HepG2 (cell line): ENCODE results near the gene CDC42SE2. TPM values are rescaled to one million over a fixed set of nuclear protein-coding genes. Genes with fewer than 3 reads are reported as not detected.

Experiments used
- ATAC-seq: fragments of 200-7000 bp; cut with Tn5 transposase; 3 replicates; pipeline ENCODE4 v1.9.1; 2020; ENCODE audit warnings: mild to moderate bottlenecking, moderate library complexity
- BruUV-seq: library from RNA; stranded (reverse); fragments of 400-500 nt; replicated peaks from 2 replicates; lab custom pipeline; 2021; lab: Mats Ljungman, UMichigan
- CTCF ChIA-PET: fragments of 300-600 bp; formaldehyde crosslinking; extraction: SDS; loops from one replicate; lab custom pipeline; 2021; ENCODE audit warnings: low total read pairs, inconsistent platforms, low intra/inter-chr PET ratio; lab: Yijun Ruan, JAX
- POLR2A ChIA-PET: fragments of 350-600 bp; sonication (Branson Sonifier 250); formaldehyde crosslinking; loops from one replicate; lab custom pipeline; 2020; ENCODE audit warnings: antibody characterized with exemption, inconsistent platforms; lab: Yijun Ruan, JAX
- DNase-seq: peaks from one replicate; pipeline ENCODE4 v3.0.0-alpha.2; 2015; ENCODE audit warnings: low spot score
- FAIRE-seq: peaks from 3 replicates; lab custom pipeline; 2011; peaks lifted over from hg19 to GRCh38; lab: Jason Lieb, UNC
- H2AFZ ChIP-seq: one replicate; pipeline ENCODE4 v1.6.1; 2011; ENCODE audit warnings: low read length, inconsistent platforms
- H3K27ac ChIP-seq: fragments of 300-600 bp; 3 replicates; pipeline ENCODE4 v1.8.0; 2011; ENCODE audit warnings: mixed run types, mild to moderate bottlenecking, mixed read lengths, low read length, inconsistent platforms; ENCODE audit not compliant: insufficient read depth; ENCODE audit errors: extremely low read length
- H3K27me3 ChIP-seq, 2 experiments: fragments of 200-600 bp in 1 of 2; 2 replicates in 1 of 2; 3 replicates in 1 of 2; pipeline versions ENCODE4 v1.6.0 to v1.8.0; 2011; ENCODE audit warnings: low read length in 2 of 2, mild to moderate bottlenecking in 2 of 2, moderate library complexity in 2 of 2, inconsistent platforms in 1 of 2; ENCODE audit not compliant: insufficient read depth in 2 of 2, control insufficient read depth in 1 of 2
- H3K36me3 ChIP-seq, 2 experiments: fragments of 200-600 bp in 1 of 2; replicated peaks in 1 of 2; 2 replicates in 1 of 2; 3 replicates in 1 of 2; pipeline versions ENCODE4 v1.5.1 to v1.8.0; 2011; ENCODE audit warnings: low read length in 2 of 2, inconsistent platforms in 1 of 2; ENCODE audit not compliant: insufficient read depth in 2 of 2, control insufficient read depth in 1 of 2
- H3K4me1 ChIP-seq: 2 replicates; pipeline ENCODE4 v1.5.1; 2012; ENCODE audit warnings: low read length, inconsistent platforms; ENCODE audit not compliant: insufficient read depth
- H3K4me2 ChIP-seq: 2 replicates; pipeline ENCODE4 v1.6.0; 2011; ENCODE audit warnings: low read depth, low read length, inconsistent platforms
- H3K4me3 ChIP-seq, 3 experiments: fragments of 200-600 bp in 1 of 3; sonication (generic), shearing (Covaris generic) in 1 of 3; replicated peaks in 1 of 3; 2 replicates each; pipeline ENCODE4 v1.5.1; 2011 to 2016; ENCODE audit warnings: low read length in 3 of 3, inconsistent platforms in 2 of 3, low read depth in 2 of 3, mild to moderate bottlenecking in 2 of 3, control low read depth in 1 of 3, mixed read lengths in 1 of 3; ENCODE audit not compliant: insufficient read depth in 1 of 3
- H3K79me2 ChIP-seq: one replicate; pipeline ENCODE4 v1.6.1; 2011; ENCODE audit warnings: low read length, inconsistent platforms; ENCODE audit not compliant: insufficient read depth
- H3K9ac ChIP-seq: 2 replicates; pipeline ENCODE4 v1.6.0; 2011; ENCODE audit warnings: mild to moderate bottlenecking, low read depth, low read length, inconsistent platforms; ENCODE audit not compliant: insufficient read depth
- H3K9me3 ChIP-seq: 2 replicates; pipeline ENCODE4 v1.5.1; 2012; ENCODE audit warnings: mild to moderate bottlenecking, low read length
- H4K20me1 ChIP-seq: 2 replicates; pipeline ENCODE4 v1.6.0; 2011; ENCODE audit warnings: inconsistent platforms, mild to moderate bottlenecking, low read length, moderate library complexity; ENCODE audit not compliant: insufficient read depth
- HNRNPK ChIP-seq: fragments of 200-400 bp; formaldehyde crosslinking; IDR thresholded peaks from 2 replicates; pipeline ENCODE4 v1.6.1; 2018; ENCODE audit warnings: low read length, low read depth, moderate library complexity, mild to moderate bottlenecking; ENCODE audit not compliant: poor library complexity, severe bottlenecking
- PCBP2 ChIP-seq: fragments of 200-400 bp; formaldehyde crosslinking; optimal IDR thresholded peaks from 2 replicates; pipeline ENCODE3; 2018; ENCODE audit warnings: low read length, low read depth; ENCODE audit not compliant: poor library complexity, severe bottlenecking
- STAG1 ChIP-seq: sonication (generic); formaldehyde crosslinking; IDR thresholded peaks from 2 replicates; pipeline ENCODE4 v1.4.0; 2020; ENCODE audit warnings: missing genetic modification reagents
- ZFP62 ChIP-seq: sonication (generic); formaldehyde crosslinking; IDR thresholded peaks from 2 replicates; pipeline ENCODE4 v1.4.0; 2020; ENCODE audit warnings: missing genetic modification reagents
- ZNF460 ChIP-seq: sonication (generic); formaldehyde crosslinking; IDR thresholded peaks from 2 replicates; pipeline ENCODE4 v1.5.1; 2020; ENCODE audit warnings: missing genetic modification reagents, mild to moderate bottlenecking, borderline replicate concordance
- ZNF512 ChIP-seq: sonication (generic); formaldehyde crosslinking; IDR thresholded peaks from 2 replicates; pipeline ENCODE4 v1.4.0; 2020; ENCODE audit warnings: mild to moderate bottlenecking, missing genetic modification reagents
- ZNF609 ChIP-seq: sonication (generic); formaldehyde crosslinking; IDR thresholded peaks from 2 replicates; pipeline ENCODE4 v1.4.0; 2020; ENCODE audit warnings: mild to moderate bottlenecking, missing genetic modification reagents, borderline replicate concordance
- ZNF703 ChIP-seq: sonication (generic); formaldehyde crosslinking; IDR thresholded peaks from 2 replicates; pipeline ENCODE4 v1.5.1; 2020; ENCODE audit warnings: missing genetic modification reagents, mild to moderate bottlenecking, moderate library complexity, borderline replicate concordance
- ZNF710 ChIP-seq: sonication (generic); formaldehyde crosslinking; IDR thresholded peaks from 2 replicates; pipeline ENCODE4 v1.5.0; 2020; ENCODE audit warnings: mild to moderate bottlenecking, missing genetic modification reagents, borderline replicate concordance
- ZNF737 ChIP-seq: sonication (generic); formaldehyde crosslinking; IDR thresholded peaks from 2 replicates; pipeline ENCODE4 v1.5.0; 2020; ENCODE audit warnings: missing genetic modification reagents, mild to moderate bottlenecking, borderline replicate concordance
- ZSCAN25 ChIP-seq: sonication (generic); formaldehyde crosslinking; IDR thresholded peaks from 2 replicates; pipeline ENCODE4 v1.8.0; 2022; ENCODE audit warnings: mild to moderate bottlenecking, missing genetic modification reagents
- WGBS: methylation state at CpG from one replicate; pipeline ENCODE4 v1.1.6; 2017; ENCODE audit warnings: low lambda C conversion rate; 5-methylcytosine and 5-hydroxymethylcytosine counted together
- in situ Hi-C: cut with HindIII; loops from 2 replicates; pipeline ENCODE4 v1.10.0; 2017; ENCODE audit warnings: low pct_unique_long_range_greater_than_20kb; ENCODE audit not compliant: extremely low pct_ligation_motif_present
- intact Hi-C: fragments of 100-400 bp; cut with micrococcal nuclease; formaldehyde crosslinking; loops from one replicate; pipeline ENCODE4 v1.10.0; 2022; ENCODE audit not compliant: unreplicated experiment
- polyA plus RNA-seq, 8 experiments: library from polyadenylated mRNA; depleted of rRNA in 3 of 8; stranded (reverse) in 7 of 8; unstranded in 1 of 8; fragments of >200 nt; fragmentation: Illumina TruSeq in 4 of 8; extraction: Trizol in 4 of 8; gene quantifications; 2 replicates each; pipeline versions ENCODE4 v1.2.1 to v1.2.3, GENCODE V29; 2011 to 2016; ENCODE audit warnings: low read depth in 4 of 8, missing spikeins in 1 of 8, mixed read lengths in 1 of 8; ENCODE audit not compliant: insufficient read depth in 1 of 8
- total RNA-seq, 5 experiments: library from RNA; depleted of rRNA; stranded (reverse); fragments of >200 nt; fragmentation: Illumina TruSeq; extraction: Trizol; gene quantifications; 2 replicates each; pipeline ENCODE4 v1.2.3, GENCODE V29; 2016; ENCODE audit warnings: low read depth in 1 of 5

The CDC42SE2 gene
- total and polyA plus RNA-seq, 2 of the 13 experiments (the other 11 are each of a cell fraction or from before 2014, with no cell fraction given) = 19.6 to 25.0 TPM

GRCh38 chr5:131431794-131432193 is 167.9 kb downstream of the CDC42SE2 start (continued):
- TF ChIP-seq STAG1 (CRISPR knock-in tag) = no peak
- TF ChIP-seq ZSCAN25 (CRISPR knock-in tag) = no peak
- TF ChIP-seq ZNF609 (CRISPR knock-in tag) = no peak
- TF ChIP-seq ZNF512 (CRISPR knock-in tag) = no peak
- no peak for TF ChIP-seq HNRNPK
- no peak for TF ChIP-seq ZFP62 (CRISPR knock-in tag)

GRCh38 chr5:131433109-131433508 is 169.3 kb downstream of the CDC42SE2 start:
- Histone ChIP-seq H3K27ac (no peak overlapping the region), H3K79me2 (no peaks in the 10 kb centered on the region), H3K36me3 (peaks cover 16 to 80% of the 10 kb centered on the region in 2 experiments; a peak in 4 of 5 replicates), H4K20me1 (no peaks in the 10 kb centered on the region), H2AFZ (no peak overlapping the region), H3K4me3 (no peak overlapping the region), H3K4me2 (no peak overlapping the region), H3K9me3 (no peaks in the 10 kb centered on the region), H3K27me3 (no peaks in the 10 kb centered on the region), H3K9ac (no peak overlapping the region), H3K4me1 (no peaks in the 10 kb centered on the region)
- no peak for FAIRE-seq
- DNase-seq = no peak
- intact Hi-C loops (no loop called here), in situ Hi-C loops (loop anchor here (25.0 kb wide), 1 partner anchor 579 kb away; the partner anchor contains the start of gene ACSL6)
- ATAC-seq = no peak
- BruUV-seq = no TSS peak
- POLR2A ChIA-PET = no interaction called here
- CTCF ChIA-PET = no interaction called here
- WGBS = 100% methylated on average over 1 of the region's 1 CpG
- TF ChIP-seq PCBP2 = no peak
- TF ChIP-seq ZNF460 (CRISPR knock-in tag) = no peak
- no peak for TF ChIP-seq ZNF737 (CRISPR knock-in tag)
- no peak for TF ChIP-seq ZNF703 (CRISPR knock-in tag)
- TF ChIP-seq ZNF710 (CRISPR knock-in tag) = no peak
